Suppressor macrophage (primary cell): ENCODE data around the gene LCN1.

Experiments
- DNase-seq, 4 experiments: peaks; one replicate each; pipeline ENCODE4 v3.0.0-alpha.2; 2020 to 2022
- total RNA-seq, 17 experiments: gene quantifications; one replicate each; lab custom pipeline; 2026; ENCODE audit warnings: mixed read lengths in 6 of 17, inconsistent platforms in 3 of 17; lab: John Stamatoyannopoulos, UW

Gene LCN1
- 0 to 0.55 (median 0) reads per million in 17 experiments for total RNA-seq

GRCh38 chr9:135520916-135521607 is at the start of gene LCN1:
Gene LCN1, plus strand, starts transcription at chr9:135521440. Its CDS starts 58 bp downstream, at chr9:135521498.
- DNase-seq: no peak

GRCh38 chr9:135471791-135472640 is 49.2 kb upstream of the LCN1 start:
- DNase-seq: no peak

GRCh38 chr9:135473972-135474543 is 47.2 kb upstream of the LCN1 start:
- no peak for DNase-seq

GRCh38 chr9:135474915-135475314 is 46.3 kb upstream of the LCN1 start:
- peak; percentile 12 to 65 (median 47) for DNase-seq

GRCh38 chr9:135476561-135477355 is 44.5 kb upstream of the LCN1 start:
- no peak for DNase-seq

GRCh38 chr9:135478191-135478590 is 43.0 kb upstream of the LCN1 start:
- no peak for DNase-seq

- DNase-seq: peak; percentile 49 to 72 (median 66)
Observed at GRCh38 chr9:135478829-135479468, 42.3 kb upstream of the LCN1 start.

- peak; percentile 7 to 64 (median 43) for DNase-seq
Observed at GRCh38 chr9:135479469-135480052, 41.7 kb upstream of the LCN1 start, which contains the start of gene PPP1R26. Gene PPP1R26, plus strand, starts transcription at chr9:135479782. Its CDS starts 4,729 bp downstream, at chr9:135484511.

- DNase-seq: peak; percentile 41 to 80 (median 58)
Observed at GRCh38 chr9:135480071-135480939, 40.9 kb upstream of the LCN1 start.

- DNase-seq: no peak
Observed at GRCh38 chr9:135480940-135481310, 40.3 kb upstream of the LCN1 start.

- DNase-seq: no peak
Observed at GRCh38 chr9:135482015-135482754, 39.1 kb upstream of the LCN1 start.

GRCh38 chr9:135484460-135485277 is 36.6 kb upstream of the LCN1 start:
- DNase-seq: no peak

GRCh38 chr9:135485385-135485784 is 35.9 kb upstream of the LCN1 start:
- no peak for DNase-seq

GRCh38 chr9:135485832-135486231 is 35.4 kb upstream of the LCN1 start:
- no peak for DNase-seq

GRCh38 chr9:135486267-135487065 is 34.8 kb upstream of the LCN1 start:
- no peak for DNase-seq

- DNase-seq: no peak
Observed at GRCh38 chr9:135487281-135488012, 33.8 kb upstream of the LCN1 start.

GRCh38 chr9:135488013-135488330 is 33.3 kb upstream of the LCN1 start:
- no peak for DNase-seq
